ENCODE results near the gene STAC2.
A peak's percentile ranks its signal among the peaks of the same experiment; 100 is the strongest.
"Not testable (repeated sequence)": the region's sequence is repeated elsewhere in the genome, so short reads cannot be mapped to it uniquely, and the experiment has no call there.

Gene STAC2, protein sequence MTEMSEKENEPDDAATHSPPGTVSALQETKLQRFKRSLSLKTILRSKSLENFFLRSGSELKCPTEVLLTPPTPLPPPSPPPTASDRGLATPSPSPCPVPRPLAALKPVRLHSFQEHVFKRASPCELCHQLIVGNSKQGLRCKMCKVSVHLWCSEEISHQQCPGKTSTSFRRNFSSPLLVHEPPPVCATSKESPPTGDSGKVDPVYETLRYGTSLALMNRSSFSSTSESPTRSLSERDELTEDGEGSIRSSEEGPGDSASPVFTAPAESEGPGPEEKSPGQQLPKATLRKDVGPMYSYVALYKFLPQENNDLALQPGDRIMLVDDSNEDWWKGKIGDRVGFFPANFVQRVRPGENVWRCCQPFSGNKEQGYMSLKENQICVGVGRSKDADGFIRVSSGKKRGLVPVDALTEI

DNA sequence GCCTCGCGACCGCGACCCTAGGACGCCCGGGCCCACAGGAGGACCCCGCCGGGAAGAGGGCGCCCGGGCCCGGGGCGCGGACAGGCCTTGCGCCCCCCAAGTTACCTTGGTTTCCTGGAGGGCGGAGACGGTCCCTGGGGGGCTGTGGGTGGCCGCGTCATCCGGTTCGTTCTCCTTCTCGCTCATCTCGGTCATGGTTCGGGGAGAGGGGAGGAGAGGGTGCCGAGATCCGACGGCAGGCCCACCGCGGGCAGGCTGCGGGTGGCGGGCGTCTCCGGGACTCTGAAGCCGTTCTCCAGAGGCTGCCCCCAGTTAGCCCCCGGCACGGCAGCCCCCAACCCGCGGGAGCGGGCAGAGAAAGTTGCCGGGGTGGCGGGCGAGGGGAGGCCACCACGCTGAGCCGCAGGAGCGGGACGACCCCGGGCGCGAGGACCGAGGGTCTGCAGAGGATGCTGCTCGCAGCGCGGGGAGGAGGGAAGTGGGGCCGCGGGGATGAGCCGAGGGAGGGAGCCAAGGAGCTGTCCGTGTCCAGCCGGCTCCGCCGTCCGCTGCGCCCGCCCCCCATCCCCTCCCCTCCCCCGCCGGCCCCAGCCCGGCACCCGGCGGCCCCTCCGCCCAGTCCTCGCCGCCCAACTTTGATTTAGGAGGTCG lies at the start of gene STAC2:
Gene STAC2, minus strand, starts transcription at position 638 of the 651 bp plus-strand sequence. Its CDS starts 443 bp downstream, at position 195.
- TF ChIP-seq POLR2A (IDR thresholded peaks at IDR 0.05; ENCODE audit: low read length) (no peak), GATA1 (IDR thresholded peaks at IDR 0.05; ENCODE audit: low read depth, low read length) (no peak)
- no peak for DNase-seq

DNA sequence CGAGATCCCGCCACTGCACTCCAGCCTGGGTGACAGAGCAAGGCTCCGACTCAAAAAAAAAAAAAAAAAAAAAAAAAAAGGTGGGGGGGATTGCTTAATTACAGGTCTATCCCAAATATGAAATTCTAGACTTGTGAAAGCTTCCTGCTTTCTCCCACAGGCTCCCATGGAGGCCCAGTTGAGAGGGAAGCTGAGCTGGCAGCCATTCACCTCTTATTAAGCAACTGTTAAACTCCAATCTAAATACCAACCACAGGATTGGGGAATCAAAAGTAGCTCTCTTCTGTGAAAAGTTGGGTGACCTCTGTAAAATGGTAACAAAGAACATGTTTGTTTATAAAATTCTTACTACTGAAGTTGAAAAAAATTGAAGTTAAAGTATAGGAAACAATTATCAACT lies 45.8 kb upstream of the STAC2 start:
- TF ChIP-seq POLR2A (IDR thresholded peaks at IDR 0.05; ENCODE audit: low read length) (no peak), GATA1 (IDR thresholded peaks at IDR 0.05; ENCODE audit: low read depth, low read length) (no peak)
- no peak for DNase-seq

DNA sequence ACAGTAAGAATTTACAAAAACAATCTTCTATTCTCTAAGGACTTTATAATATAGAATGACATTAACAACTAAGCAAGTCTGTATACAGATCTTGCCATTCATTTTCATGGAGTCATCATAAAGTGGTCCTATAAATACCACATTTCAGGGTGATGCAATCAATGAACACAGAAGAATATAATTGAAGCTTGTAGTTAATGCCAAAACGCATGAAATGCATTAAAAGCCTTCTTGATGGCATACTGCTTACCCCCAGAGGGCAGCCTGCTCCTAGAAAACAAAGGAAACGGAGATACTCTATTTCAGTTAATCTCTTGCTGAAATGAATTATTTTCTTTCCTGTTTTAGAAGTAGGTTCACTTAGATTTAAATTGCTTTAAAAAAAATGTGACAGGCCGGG lies 45.2 kb upstream of the STAC2 start:
- no peak for TF ChIP-seq GATA1 (IDR thresholded peaks at IDR 0.05; ENCODE audit: low read depth, low read length)
- no peak for TF ChIP-seq POLR2A (IDR thresholded peaks at IDR 0.05; ENCODE audit: low read length)
- peak; percentile 38 to 40 for DNase-seq

DNA sequence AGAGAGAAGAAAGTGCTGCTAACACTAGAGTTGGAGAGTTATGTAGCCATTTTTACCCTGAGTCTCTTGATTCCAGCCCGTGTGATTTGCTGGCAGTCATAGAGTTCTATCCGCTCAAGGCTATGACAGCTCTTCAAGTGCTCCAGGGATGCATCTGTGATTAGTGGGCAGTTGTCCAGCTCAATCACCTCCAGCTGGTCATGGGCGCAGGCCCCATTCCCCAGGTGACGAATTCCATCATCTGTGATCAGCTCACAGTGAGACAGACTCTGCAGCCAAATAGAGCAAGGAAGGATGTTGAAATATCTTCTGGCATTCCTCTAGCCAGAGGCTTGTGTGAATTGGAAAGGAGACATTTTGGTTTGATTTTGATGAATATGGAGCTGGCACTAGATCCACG lies 38.4 kb upstream of the STAC2 start:
- DNase-seq: no peak
- TF ChIP-seq POLR2A (IDR thresholded peaks at IDR 0.05; ENCODE audit: low read length) (no peak), GATA1 (IDR thresholded peaks at IDR 0.05; ENCODE audit: low read depth, low read length) (no peak)

DNA sequence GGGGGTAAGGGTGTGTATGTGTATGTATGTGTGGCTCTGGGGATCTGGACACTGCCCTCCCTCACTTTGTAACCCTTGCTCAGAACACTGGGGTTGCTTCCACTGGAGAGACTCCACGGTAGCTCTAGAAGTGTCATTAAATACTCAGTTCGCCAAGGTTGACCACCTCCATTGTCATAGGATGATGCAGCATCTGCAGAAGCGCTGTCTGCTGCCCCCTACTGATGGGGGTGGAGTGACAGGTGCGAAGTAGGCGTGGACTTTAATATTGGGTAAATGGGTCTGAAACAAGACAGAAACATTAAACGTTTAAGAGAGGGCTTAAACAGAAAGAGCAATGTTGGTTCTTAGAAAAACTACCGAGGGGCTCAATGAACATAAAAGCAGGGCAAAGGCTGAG lies 35.5 kb upstream of the STAC2 start:
- peak; percentile 31 to 49 for DNase-seq
- TF ChIP-seq GATA1 (IDR thresholded peaks at IDR 0.05; ENCODE audit: low read depth, low read length): no peak
- no peak for TF ChIP-seq POLR2A (IDR thresholded peaks at IDR 0.05; ENCODE audit: low read length)

DNA sequence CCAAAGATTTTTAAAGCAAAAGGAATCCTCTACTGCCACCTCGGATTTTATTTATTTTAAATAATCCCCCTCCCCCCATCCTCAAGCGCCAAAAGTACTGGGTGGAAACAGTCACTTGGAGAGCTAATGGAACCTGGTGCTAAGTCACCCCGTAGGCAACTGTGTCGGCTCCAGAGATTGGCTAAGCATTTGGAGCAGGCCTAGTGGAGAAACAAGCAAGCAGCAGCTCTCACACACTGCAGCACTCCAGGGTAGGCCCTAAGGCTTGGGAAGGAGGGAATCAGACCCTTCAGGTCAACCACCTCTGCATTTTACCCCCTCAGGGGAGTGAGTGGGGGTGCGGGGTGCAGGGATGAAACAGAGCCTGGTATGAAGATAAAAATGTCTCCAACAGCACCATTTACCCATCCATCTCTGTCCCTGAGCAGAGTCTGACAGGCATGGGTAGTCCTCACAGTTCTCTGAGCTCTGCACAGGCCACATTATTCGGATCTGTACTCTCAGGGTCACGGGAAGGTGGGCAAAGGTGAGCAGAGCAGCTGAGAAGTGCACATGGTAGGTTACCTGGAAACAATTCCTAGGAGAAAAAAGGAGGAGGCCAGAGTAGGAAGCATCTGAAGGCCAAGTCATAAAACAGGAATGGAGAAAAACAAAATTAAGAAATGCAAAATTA lies 27.2 kb upstream of the STAC2 start:
- DNase-seq: no peak
- TF ChIP-seq POLR2A (IDR thresholded peaks at IDR 0.05; ENCODE audit: low read length): no peak
- TF ChIP-seq GATA1 (IDR thresholded peaks at IDR 0.05; ENCODE audit: low read depth, low read length): no peak

DNA sequence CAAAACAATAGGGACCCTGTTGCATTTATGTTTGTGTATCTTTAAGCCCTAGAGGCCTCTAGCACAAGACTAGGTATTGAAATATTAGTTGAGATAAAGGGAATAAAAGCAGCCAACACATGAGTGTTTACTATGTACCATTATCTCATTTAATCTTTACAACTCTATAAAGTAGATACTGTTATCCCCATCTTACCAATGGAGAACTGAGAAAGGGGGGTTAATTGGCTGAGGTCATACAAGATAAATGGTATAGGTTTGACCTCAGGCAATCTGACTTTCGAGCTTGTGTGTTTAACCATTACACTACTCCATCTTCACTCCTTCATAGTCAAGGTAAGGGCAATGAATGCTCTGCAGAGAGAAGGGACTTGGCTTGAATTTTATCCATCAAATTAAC lies 26.3 kb upstream of the STAC2 start:
- no peak for DNase-seq
- TF ChIP-seq GATA1 (IDR thresholded peaks at IDR 0.05; ENCODE audit: low read depth, low read length) (no peak), POLR2A (IDR thresholded peaks at IDR 0.05; ENCODE audit: low read length) (no peak)

DNA sequence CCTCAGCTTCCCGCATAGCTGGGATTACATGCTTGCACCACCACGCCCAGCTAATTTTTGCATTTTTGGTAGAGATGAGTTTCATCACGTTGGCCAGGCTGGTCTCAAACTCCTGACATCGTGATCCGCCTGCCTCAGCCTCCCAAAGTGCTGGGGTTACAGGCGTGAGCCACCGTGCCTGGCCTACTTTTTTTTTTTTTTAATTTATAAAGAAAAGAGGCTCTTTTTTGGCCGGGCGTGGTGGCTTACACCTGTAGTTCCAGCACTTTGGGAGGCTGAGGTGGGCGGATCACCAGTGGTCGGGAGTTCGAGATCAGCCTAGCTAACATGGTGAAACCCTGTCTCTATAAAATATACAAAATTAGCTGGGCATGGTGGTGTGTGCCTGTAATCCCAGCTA lies 24.3 kb upstream of the STAC2 start:
- DNase-seq: not testable (repeated sequence)

DNA sequence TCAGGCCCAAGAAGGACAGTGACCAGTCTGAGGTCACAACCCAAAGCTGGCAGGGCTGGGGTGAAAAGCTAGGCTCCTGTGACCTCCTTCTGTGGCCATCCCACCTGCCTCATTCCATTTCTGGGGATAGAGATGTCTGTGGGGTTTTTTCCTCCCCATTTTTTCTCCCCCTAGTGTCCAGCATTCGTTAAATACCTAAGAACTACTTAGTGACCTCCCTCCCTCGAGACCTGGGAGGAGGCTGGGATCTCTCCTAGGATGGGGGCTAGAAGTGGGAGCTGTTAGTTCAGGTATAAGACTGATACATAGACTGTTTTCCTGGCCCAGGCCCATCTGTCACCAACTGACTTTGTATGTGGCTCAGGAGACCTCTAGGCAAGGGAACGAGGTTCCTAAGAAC lies 20.5 kb upstream of the STAC2 start:
- TF ChIP-seq POLR2A (IDR thresholded peaks at IDR 0.05; ENCODE audit: low read length) (no peak), GATA1 (IDR thresholded peaks at IDR 0.05; ENCODE audit: low read depth, low read length) (no peak)
- DNase-seq: no peak

DNA sequence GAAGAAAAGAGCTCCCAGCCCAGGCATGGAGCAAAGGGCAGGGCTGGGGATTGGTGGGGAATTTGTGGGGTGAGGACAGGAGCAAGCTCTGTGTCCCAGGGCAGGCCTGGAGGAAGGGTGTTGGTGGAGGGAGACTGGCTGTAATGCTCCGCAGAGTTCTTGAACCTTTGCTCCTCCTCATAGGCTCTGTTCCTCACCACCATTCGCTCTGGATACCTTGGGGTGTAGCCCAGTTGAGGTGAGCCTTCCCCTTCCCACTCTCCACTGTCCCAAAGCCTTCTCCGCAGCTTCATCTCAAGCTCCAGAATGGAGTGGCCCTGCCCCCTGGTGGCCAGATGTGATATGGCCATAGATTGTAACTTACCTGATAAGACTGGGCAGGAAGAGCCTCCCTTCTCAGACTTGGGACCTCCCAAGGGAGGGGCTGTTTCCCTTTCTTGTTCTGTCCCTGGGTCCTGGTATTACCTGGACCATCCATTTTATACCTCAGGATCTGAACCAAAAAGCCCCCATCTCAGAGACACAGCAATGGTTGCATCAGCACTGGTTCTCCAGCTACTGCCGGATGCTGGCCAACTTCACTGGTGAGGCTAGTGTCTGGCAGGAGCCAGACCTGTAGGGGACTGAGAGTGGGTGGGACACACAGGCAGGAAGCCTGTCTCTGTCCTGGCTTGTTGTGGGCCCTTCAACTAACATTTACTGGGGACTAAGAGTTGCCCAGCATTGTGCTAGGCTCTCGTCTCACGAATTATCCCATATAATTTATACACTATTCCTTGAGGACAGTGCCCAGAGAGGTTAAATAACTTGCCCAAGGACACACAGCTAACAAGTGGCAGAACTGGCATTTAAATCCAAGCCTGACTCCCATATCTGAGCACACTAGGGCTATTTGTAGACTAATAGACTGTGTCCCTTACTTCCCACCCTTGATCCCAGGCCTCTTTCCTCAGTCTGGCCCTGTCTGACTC lies 19.1 kb upstream of the STAC2 start:
- TF ChIP-seq POLR2A (IDR thresholded peaks at IDR 0.05; ENCODE audit: low read length): no peak
- no peak for TF ChIP-seq GATA1 (IDR thresholded peaks at IDR 0.05; ENCODE audit: low read depth, low read length)
- DNase-seq: peak; percentile 83 to 91

DNA sequence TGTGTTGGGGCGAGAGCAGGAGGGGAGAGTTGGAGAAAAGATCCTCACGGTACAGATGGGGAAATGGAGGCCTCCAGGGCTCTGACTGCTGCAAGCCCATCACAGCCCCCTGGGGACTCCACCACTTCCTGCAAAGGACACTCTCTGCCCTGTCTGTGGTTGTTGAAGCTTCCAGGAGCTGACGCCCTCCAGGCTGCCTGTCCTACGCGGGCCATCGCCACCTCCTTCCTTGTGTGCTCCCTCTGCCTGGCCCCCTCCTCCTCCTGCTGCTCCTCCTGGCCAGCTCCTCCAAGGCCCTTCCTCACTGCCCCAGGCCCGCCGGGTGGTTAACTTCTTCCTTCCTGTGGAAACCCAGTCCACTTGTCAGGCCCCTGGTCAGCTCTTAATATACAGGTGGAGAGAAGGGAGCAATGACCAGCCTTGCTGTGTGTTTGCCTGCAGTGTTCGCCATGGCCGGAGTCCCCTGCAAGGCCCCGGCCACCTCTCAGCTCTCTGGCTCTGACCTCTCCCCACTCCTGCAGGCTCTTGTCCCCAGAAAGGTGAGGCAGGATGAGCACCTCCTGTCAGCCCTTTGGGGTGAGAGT lies 18.4 kb upstream of the STAC2 start:
- DNase-seq: no peak
- TF ChIP-seq POLR2A (IDR thresholded peaks at IDR 0.05; ENCODE audit: low read length) (no peak), GATA1 (IDR thresholded peaks at IDR 0.05; ENCODE audit: low read depth, low read length) (no peak)

DNA sequence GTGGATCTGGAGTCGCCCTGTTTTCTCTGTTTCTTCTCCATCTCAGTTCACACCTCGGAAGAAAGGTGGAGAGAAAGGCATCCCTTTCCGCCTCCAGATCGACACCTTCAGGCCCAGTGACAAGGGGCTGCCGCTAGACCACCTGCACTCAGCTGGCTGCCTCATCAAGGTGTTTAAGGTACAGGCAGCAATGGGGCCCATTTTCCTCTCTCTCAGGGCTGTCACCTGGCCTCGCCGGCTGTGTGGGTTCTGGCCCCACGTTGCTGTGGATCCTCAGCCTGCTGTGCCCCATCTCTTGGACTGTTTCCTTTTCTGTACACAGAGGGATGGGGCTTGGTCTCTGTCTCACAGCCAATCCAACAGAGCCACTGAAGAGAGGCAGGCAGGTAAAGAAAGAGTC lies 17.4 kb upstream of the STAC2 start:
- DNase-seq: no peak
- TF ChIP-seq POLR2A (IDR thresholded peaks at IDR 0.05; ENCODE audit: low read length) (no peak), GATA1 (IDR thresholded peaks at IDR 0.05; ENCODE audit: low read depth, low read length) (no peak)

DNA sequence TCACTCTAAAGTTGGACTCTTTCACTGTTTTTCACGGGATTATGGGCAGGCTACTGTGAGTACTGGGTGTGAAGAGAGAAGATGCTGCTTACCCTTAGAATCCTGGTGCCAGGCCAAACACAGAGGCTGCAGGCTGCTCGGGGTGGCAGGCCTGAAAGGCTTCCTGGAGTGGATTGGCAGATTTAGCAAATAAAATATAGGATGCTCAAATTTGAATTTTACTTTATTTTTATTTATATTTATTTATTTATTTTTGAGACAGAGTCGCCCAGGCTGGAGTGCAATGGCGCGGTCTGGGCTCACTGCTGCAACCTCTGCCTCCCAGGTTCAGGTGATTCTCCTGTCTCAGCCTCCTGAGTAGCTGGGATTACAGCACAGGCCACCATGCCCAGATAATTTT lies 14.9 kb upstream of the STAC2 start:
- DNase-seq: no peak
- TF ChIP-seq POLR2A (IDR thresholded peaks at IDR 0.05; ENCODE audit: low read length) (no peak), GATA1 (IDR thresholded peaks at IDR 0.05; ENCODE audit: low read depth, low read length) (no peak)

Measured in erythroblast (primary cell).